ENCODE results near the gene MADD.
A peak's percentile ranks its signal among the peaks of the same experiment; 100 is the strongest.

Gene MADD

GRCh38 chr11:47349521-47350095, 79.7 kb downstream of the MADD start:
- H3K36me3 ChIP-seq (ENCODE audit: control insufficient read depth, insufficient read depth, low read length), result no peaks in the 10 kb centered on the region
- H3K4me1 ChIP-seq (ENCODE audit: control insufficient read depth, insufficient read depth, low read length, poor library complexity, severe bottlenecking), result no peaks in the 10 kb centered on the region
- H3K4me3 ChIP-seq (ENCODE audit: extremely low read depth, insufficient read depth, low read length, poor library complexity, severe bottlenecking), result no peak overlapping the region
- H3K9me3 ChIP-seq (ENCODE audit: control insufficient read depth, low read length), result no peaks in the 10 kb centered on the region
- 90 to 92% methylated on average over 18 to 20 of the region's 23 CpGs for WGBS, 2 experiments (ENCODE audit: insufficient coverage in 2 of 2)
- H3K27ac ChIP-seq (ENCODE audit: low read depth, low read length, severe bottlenecking), result no peak overlapping the region

GRCh38 chr11:47350315-47350714, 80.4 kb downstream of the MADD start:
- no peaks in the 10 kb centered on the region for H3K9me3 ChIP-seq (ENCODE audit: control insufficient read depth, low read length)
- H3K4me3 ChIP-seq (ENCODE audit: extremely low read depth, insufficient read depth, low read length, poor library complexity, severe bottlenecking), result no peak overlapping the region
- WGBS, 2 experiments (ENCODE audit: insufficient coverage in 2 of 2), result 91 to 96% methylated on average over 5 to 9 of the region's 9 CpGs
- no peak overlapping the region for H3K27ac ChIP-seq (ENCODE audit: low read depth, low read length, severe bottlenecking)
- H3K4me1 ChIP-seq (ENCODE audit: control insufficient read depth, insufficient read depth, low read length, poor library complexity, severe bottlenecking), result no peaks in the 10 kb centered on the region
- no peaks in the 10 kb centered on the region for H3K36me3 ChIP-seq (ENCODE audit: control insufficient read depth, insufficient read depth, low read length)

DNA sequence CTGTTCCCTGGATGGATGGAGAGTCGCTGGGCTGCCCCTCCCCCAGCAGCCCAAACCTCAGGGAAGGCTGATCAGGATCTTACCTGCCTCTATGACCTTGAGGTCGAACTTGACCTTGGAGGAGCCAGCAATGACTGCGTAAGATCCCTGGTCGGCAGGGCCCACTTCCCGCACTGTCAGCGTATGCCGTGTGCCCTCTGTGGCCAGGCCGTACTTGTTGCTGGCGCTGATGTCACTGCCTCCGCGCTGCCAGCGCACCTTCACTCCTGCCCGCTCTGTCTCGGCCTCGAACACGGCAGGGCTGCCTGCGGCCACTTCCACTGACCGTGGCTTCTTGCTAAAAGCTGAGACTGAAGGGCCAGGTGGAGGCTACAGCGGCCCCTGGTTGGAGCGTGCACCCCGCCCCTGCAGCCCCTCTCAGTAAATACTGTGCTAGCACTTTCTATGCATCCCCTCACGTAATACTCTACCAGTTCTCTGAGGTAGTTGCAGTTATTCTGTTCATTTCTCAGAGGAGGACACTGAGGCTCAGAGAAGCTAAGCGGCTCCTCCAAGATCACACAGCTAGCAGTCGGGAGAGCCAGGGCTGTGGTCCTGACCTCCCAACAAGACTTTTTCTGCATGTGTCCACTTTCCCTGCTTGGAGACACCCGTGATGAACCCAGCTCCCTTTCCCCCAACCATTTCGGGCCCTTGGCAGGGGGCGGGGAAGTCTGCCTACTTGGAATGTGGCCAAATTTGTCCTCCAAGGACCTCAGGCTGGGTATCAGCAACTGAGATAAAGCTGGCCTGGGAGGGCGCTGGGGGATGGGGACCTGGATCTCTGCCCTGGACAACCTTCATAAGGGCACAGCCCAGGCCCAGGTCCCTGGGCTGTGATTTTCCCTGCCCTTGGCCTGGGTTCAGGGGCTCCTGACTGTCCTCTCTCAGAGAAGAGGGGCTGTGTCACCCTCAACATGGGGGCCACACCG, 81.5 kb downstream of the MADD start:
- Histone ChIP-seq H3K4me3 (ENCODE audit: extremely low read depth, insufficient read depth, low read length, poor library complexity, severe bottlenecking) (no peak overlapping the region), H3K36me3 (ENCODE audit: control insufficient read depth, insufficient read depth, low read length) (no peaks in the 10 kb centered on the region), H3K4me1 (ENCODE audit: control insufficient read depth, insufficient read depth, low read length, poor library complexity, severe bottlenecking) (no peaks in the 10 kb centered on the region), H3K27ac (ENCODE audit: low read depth, low read length, severe bottlenecking) (no peak overlapping the region), H3K9me3 (ENCODE audit: control insufficient read depth, low read length) (no peaks in the 10 kb centered on the region)
- 88% methylated on average over 26 to 27 of the region's 29 CpGs for WGBS, 2 experiments (ENCODE audit: insufficient coverage in 2 of 2)

- Histone ChIP-seq H3K9me3 (ENCODE audit: control insufficient read depth, low read length) (no peaks in the 10 kb centered on the region), H3K36me3 (ENCODE audit: control insufficient read depth, insufficient read depth, low read length) (no peaks in the 10 kb centered on the region), H3K4me3 (ENCODE audit: extremely low read depth, insufficient read depth, low read length, poor library complexity, severe bottlenecking) (no peak within 1 kb of the TSS), H3K27ac (ENCODE audit: low read depth, low read length, severe bottlenecking) (no peak within 1 kb of the TSS), H3K4me1 (ENCODE audit: control insufficient read depth, insufficient read depth, low read length, poor library complexity, severe bottlenecking) (no peaks in the 10 kb centered on the region)
- 83 to 89% methylated on average over 4 to 5 of the region's 5 CpGs for WGBS, 2 experiments (ENCODE audit: insufficient coverage in 2 of 2)
These were observed 82.6 kb downstream of the MADD start, which contains the start of gene MYBPC3 for GRCh38 chr11:47352556-47352955. MYBPC3 (minus strand) TSS chr11:47352702; CDS start chr11:47352647, 55 bp downstream.

GRCh38 chr11:47353978-47354774, 84.2 kb downstream of the MADD start:
- Histone ChIP-seq H3K36me3 (ENCODE audit: control insufficient read depth, insufficient read depth, low read length) (no peaks in the 10 kb centered on the region), H3K27ac (ENCODE audit: low read depth, low read length, severe bottlenecking) (no peak overlapping the region), H3K4me3 (ENCODE audit: extremely low read depth, insufficient read depth, low read length, poor library complexity, severe bottlenecking) (no peak overlapping the region), H3K4me1 (ENCODE audit: control insufficient read depth, insufficient read depth, low read length, poor library complexity, severe bottlenecking) (no peaks in the 10 kb centered on the region), H3K9me3 (ENCODE audit: control insufficient read depth, low read length) (no peaks in the 10 kb centered on the region)
- WGBS, 2 experiments (ENCODE audit: insufficient coverage in 2 of 2), result 88 to 95% methylated on average over 12 to 13 of the region's 15 CpGs

GRCh38 chr11:47354913-47355282, 85.0 kb downstream of the MADD start:
- no peaks in the 10 kb centered on the region for H3K36me3 ChIP-seq (ENCODE audit: control insufficient read depth, insufficient read depth, low read length)
- no peaks in the 10 kb centered on the region for H3K9me3 ChIP-seq (ENCODE audit: control insufficient read depth, low read length)
- 4 to 9% methylated on average over 14 to 21 of the region's 32 CpGs for WGBS, 2 experiments (ENCODE audit: insufficient coverage in 2 of 2)
- peak overlapping the region; percentile 33 for H3K4me3 ChIP-seq (ENCODE audit: extremely low read depth, insufficient read depth, low read length, poor library complexity, severe bottlenecking)
- no peak overlapping the region for H3K27ac ChIP-seq (ENCODE audit: low read depth, low read length, severe bottlenecking)
- H3K4me1 ChIP-seq (ENCODE audit: control insufficient read depth, insufficient read depth, low read length, poor library complexity, severe bottlenecking), result no peaks in the 10 kb centered on the region

DNA sequence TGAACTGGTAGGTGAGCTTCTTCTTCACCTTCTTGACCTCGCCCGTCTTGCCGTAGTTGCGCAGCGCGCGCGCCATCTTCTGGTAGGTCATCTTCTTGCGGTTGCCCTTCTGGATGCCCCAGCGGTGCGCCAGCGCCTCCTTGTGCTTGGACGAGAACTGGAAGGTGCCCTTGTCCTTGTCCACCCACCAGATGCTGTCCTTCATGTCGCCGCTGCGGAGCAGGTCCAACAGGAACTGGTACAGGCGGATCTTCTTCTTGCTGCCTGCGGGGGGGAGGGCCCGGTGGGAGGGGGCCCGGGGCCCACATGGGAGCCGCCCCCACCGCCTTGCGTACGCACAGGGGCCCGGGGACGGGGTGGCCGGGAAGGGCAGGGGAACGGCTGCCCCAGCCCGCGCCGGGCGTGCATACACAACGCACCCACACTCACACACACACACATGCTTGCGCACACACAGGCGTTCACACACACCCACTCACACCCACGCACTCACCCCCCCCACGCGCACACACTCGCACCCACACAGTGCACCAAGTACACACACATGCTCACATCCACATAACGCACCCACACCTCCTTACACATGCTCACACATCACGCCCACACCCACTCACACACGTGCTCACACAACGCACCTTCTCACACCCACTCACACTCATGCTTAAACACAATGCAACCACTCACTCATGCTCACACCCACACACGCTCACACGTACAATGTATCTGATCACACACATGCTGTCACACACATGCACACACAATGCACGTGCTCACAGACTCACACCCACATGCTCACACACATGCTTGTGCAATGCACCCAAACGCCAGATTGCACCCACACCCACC, 85.6 kb downstream of the MADD start:
- Histone ChIP-seq H3K4me1 (ENCODE audit: control insufficient read depth, insufficient read depth, low read length, poor library complexity, severe bottlenecking) (no peaks in the 10 kb centered on the region), H3K9me3 (ENCODE audit: control insufficient read depth, low read length) (no peaks in the 10 kb centered on the region), H3K36me3 (ENCODE audit: control insufficient read depth, insufficient read depth, low read length) (no peaks in the 10 kb centered on the region), H3K4me3 (ENCODE audit: extremely low read depth, insufficient read depth, low read length, poor library complexity, severe bottlenecking) (peak overlapping the region; percentile 33), H3K27ac (ENCODE audit: low read depth, low read length, severe bottlenecking) (no peak overlapping the region)
- WGBS, 2 experiments (ENCODE audit: insufficient coverage in 2 of 2), result 35 to 42% methylated on average over 36 to 38 of the region's 47 CpGs

DNA sequence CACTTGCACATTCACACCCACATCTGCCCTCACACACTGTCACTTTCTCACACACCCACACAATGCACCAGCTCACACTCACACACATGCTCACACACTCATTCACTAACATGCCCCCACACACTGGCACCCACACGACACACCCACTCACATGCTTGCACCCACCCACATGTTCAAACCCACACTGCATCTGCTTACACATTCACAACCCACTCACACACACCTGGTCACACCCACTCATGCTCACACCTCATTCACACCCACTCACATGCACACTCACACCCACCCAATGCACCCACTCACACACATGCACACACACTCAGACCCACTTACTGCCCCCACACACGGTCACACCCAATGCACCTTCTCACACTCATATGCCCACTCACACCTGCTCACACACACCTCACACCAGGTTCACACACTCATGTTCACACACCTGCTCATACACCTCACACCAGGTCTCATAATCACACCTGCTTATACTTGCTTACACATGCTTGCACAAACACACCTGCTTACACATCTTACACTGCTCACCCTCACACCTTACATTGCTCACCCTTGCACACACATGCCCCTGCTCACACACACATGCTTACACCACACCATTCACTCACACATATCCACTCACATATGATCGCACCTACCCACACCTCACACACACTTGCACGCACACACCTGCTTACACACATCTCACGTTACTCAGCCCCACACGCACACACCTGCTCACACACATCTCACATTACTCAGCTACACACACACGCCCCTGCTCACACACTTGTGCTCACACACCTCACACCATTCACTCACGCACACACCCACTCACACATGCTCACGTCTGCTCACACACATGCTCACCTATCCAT, 86.4 kb downstream of the MADD start:
- Histone ChIP-seq H3K27ac (ENCODE audit: low read depth, low read length, severe bottlenecking) (no peak overlapping the region), H3K36me3 (ENCODE audit: control insufficient read depth, insufficient read depth, low read length) (no peaks in the 10 kb centered on the region), H3K4me1 (ENCODE audit: control insufficient read depth, insufficient read depth, low read length, poor library complexity, severe bottlenecking) (no peaks in the 10 kb centered on the region), H3K9me3 (ENCODE audit: control insufficient read depth, low read length) (no peaks in the 10 kb centered on the region), H3K4me3 (ENCODE audit: extremely low read depth, insufficient read depth, low read length, poor library complexity, severe bottlenecking) (no peak overlapping the region)
- 84 to 88% methylated on average over 9 of the region's 9 CpGs for WGBS, 2 experiments (ENCODE audit: insufficient coverage in 2 of 2)

DNA sequence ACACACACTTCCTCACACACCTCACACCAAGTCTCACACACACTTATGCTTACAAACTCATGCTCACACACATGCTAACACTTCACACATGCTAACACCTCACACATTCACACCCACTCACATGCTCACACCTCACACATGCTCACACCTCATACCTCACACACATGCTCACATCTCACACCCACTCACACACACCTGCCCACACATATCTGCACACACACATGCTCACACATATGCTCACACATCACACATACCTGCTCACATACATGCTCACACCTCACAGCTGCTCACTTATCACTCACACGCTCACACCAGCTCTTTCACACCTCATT, 87.0 kb downstream of the MADD start:
- no peak overlapping the region for H3K27ac ChIP-seq (ENCODE audit: low read depth, low read length, severe bottlenecking)
- H3K9me3 ChIP-seq (ENCODE audit: control insufficient read depth, low read length), result no peaks in the 10 kb centered on the region
- no peaks in the 10 kb centered on the region for H3K36me3 ChIP-seq (ENCODE audit: control insufficient read depth, insufficient read depth, low read length)
- WGBS, 2 experiments (ENCODE audit: insufficient coverage in 2 of 2), result 70 to 83% methylated on average over 1 of the region's 1 CpG
- H3K4me1 ChIP-seq (ENCODE audit: control insufficient read depth, insufficient read depth, low read length, poor library complexity, severe bottlenecking), result no peaks in the 10 kb centered on the region
- H3K4me3 ChIP-seq (ENCODE audit: extremely low read depth, insufficient read depth, low read length, poor library complexity, severe bottlenecking), result no peak overlapping the region
